Measurements from ENCODE around the gene HOXA1. TPM values are rescaled to one million over a fixed set of nuclear protein-coding genes. Genes with fewer than 3 reads are reported as not detected.

HOXA1 gene
- total and polyA plus RNA-seq, 5 donors from 2014 or later: 0.49 to 1.4 (median 0.85) TPM

- DNase-seq (no peak), ATAC-seq (ENCODE audit: low read depth in 2 of 2) (no peak)
- H3K27ac ChIP-seq (ENCODE audit: insufficient read depth, low read length, poor library complexity, severe bottlenecking): no peak overlapping the region
- H3K27ac Mint-ChIP-seq: no peak overlapping the region
- no peaks in the 10 kb centered on the region for H3K4me1 ChIP-seq (ENCODE audit: control insufficient read depth, insufficient read depth, low read length, poor library complexity, severe bottlenecking)
- no peak overlapping the region for H3K4me3 Mint-ChIP-seq
- H3K36me3 ChIP-seq (ENCODE audit: control insufficient read depth, insufficient read depth, low read length): no peaks in the 10 kb centered on the region
- H3K4me1 Mint-ChIP-seq: peaks cover 0 to 9% (median 3%) of the 10 kb centered on the region in 4 donors
- no peaks in the 10 kb centered on the region for H3K9me3 ChIP-seq (ENCODE audit: control insufficient read depth in 2 of 2, low read length in 2 of 2)
- H3K9me3 Mint-ChIP-seq: peaks cover 0 to 2% (median 0%) of the 10 kb centered on the region in 7 donors
- no peak overlapping the region for H3K4me3 ChIP-seq (ENCODE audit: low read depth, low read length)
- peaks cover 19% of the 10 kb centered on the region for H3K27me3 Mint-ChIP-seq
- H3K36me3 Mint-ChIP-seq: no peaks in the 10 kb centered on the region
- H3K27me3 ChIP-seq (ENCODE audit: control insufficient read depth, insufficient read depth, low read length): peaks cover 10% of the 10 kb centered on the region
Measured at GRCh38 chr7:27078616-27079233, 17.1 kb downstream of the HOXA1 start.

- Mint-ChIP-seq H3K27me3 (peaks cover 28% of the 10 kb centered on the region), H3K4me1 (no peaks in the 10 kb centered on the region), H3K9me3 (peaks cover 0 to 1% (median 0%) of the 10 kb centered on the region in 7 donors), H3K36me3 (no peaks in the 10 kb centered on the region), H3K27ac (no peak overlapping the region), H3K4me3 (no peak overlapping the region)
- Histone ChIP-seq H3K4me1 (ENCODE audit: control insufficient read depth, insufficient read depth, low read length, poor library complexity, severe bottlenecking) (no peaks in the 10 kb centered on the region), H3K27me3 (ENCODE audit: control insufficient read depth, insufficient read depth, low read length) (peaks cover 10% of the 10 kb centered on the region), H3K27ac (ENCODE audit: insufficient read depth, low read length, poor library complexity, severe bottlenecking) (no peak overlapping the region), H3K36me3 (ENCODE audit: control insufficient read depth, insufficient read depth, low read length) (no peaks in the 10 kb centered on the region), H3K4me3 (ENCODE audit: low read depth, low read length) (no peak overlapping the region), H3K9me3 (ENCODE audit: control insufficient read depth in 2 of 2, low read length in 2 of 2) (no peaks in the 10 kb centered on the region)
- ATAC-seq (ENCODE audit: low read depth in 2 of 2) (no peak), DNase-seq (no peak)
Measured at GRCh38 chr7:27073076-27073475, 22.7 kb downstream of the HOXA1 start.

DNA sequence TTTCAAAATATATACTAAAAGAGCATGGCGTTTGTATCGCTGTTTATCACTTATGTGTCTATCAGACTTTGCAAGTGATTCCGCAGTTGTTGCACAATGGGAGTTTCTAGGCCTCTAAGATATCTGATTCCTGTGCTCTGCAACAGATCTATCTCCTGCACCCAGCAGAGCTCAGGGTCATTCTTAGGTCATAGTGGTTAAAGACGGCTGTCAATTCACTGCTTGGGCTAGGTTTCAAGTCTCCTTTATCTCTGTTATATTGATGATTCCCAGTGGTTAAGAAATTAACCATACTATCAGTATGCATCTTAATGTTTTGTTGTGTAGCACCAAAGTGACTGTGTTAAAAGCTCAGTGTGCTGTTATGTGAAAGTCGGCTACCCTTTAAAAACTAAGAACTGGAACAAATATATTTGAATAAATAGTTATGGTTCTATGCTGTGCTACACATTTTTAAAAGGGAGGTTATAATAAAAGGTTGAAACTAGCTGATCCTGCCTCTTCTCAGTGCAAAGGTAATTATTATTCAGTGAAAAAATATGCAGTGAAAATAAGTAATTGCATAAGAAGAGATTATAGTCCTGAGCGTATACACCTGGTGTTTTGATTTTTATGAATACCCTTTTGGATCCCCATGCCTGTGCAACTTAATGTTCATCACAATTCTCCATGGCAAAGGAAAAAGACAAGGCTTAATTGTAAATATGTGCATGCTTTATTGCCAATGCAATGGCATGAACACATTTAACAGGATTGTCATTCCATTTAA, 24.0 kb downstream of the HOXA1 start:
- H3K27me3 Mint-ChIP-seq: peaks cover 28% of the 10 kb centered on the region
- Histone ChIP-seq H3K27ac (ENCODE audit: insufficient read depth, low read length, poor library complexity, severe bottlenecking) (no peak overlapping the region), H3K27me3 (ENCODE audit: control insufficient read depth, insufficient read depth, low read length) (peaks cover 10% of the 10 kb centered on the region), H3K36me3 (ENCODE audit: control insufficient read depth, insufficient read depth, low read length) (no peaks in the 10 kb centered on the region), H3K9me3 (ENCODE audit: control insufficient read depth in 2 of 2, low read length in 2 of 2) (no peaks in the 10 kb centered on the region), H3K4me1 (ENCODE audit: control insufficient read depth, insufficient read depth, low read length, poor library complexity, severe bottlenecking) (no peaks in the 10 kb centered on the region), H3K4me3 (ENCODE audit: low read depth, low read length) (no peak overlapping the region)
- no peak overlapping the region for H3K4me3 Mint-ChIP-seq
- no peak overlapping the region for H3K27ac Mint-ChIP-seq
- H3K36me3 Mint-ChIP-seq: no peaks in the 10 kb centered on the region
- no peak for DNase-seq
- no peaks in the 10 kb centered on the region for H3K9me3 Mint-ChIP-seq
- ATAC-seq (ENCODE audit: low read depth in 2 of 2): no peak
- no peaks in the 10 kb centered on the region for H3K4me1 Mint-ChIP-seq

DNA sequence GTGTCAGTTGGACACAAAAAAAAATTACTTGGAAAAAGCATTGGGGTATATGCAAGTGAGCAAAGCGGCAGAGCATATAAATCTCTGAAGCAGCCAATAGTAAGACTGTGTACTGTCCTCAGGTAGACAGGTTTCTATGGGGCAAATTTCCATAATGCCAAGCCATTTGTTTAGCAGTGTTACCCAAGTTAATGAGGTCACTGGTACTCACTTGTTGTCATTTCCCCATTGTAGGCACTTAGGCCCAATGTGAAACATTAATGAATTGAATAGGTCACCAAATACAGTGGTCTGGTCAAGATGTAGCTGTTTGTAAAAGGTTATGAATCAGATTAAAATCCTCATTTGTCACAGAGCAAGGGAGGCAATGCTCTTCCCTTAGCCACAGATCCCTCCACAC, 27.5 kb downstream of the HOXA1 start:
- no peaks in the 10 kb centered on the region for H3K36me3 ChIP-seq (ENCODE audit: control insufficient read depth, insufficient read depth, low read length)
- Mint-ChIP-seq H3K4me3 (no peak overlapping the region), H3K9me3 (no peaks in the 10 kb centered on the region), H3K36me3 (no peaks in the 10 kb centered on the region), H3K27ac (no peak overlapping the region), H3K27me3 (peaks cover 29% of the 10 kb centered on the region), H3K4me1 (no peaks in the 10 kb centered on the region)
- no peak overlapping the region for H3K4me3 ChIP-seq (ENCODE audit: low read depth, low read length)
- H3K9me3 ChIP-seq (ENCODE audit: control insufficient read depth in 2 of 2, low read length in 2 of 2): no peaks in the 10 kb centered on the region
- ATAC-seq (ENCODE audit: low read depth in 2 of 2): no peak
- H3K27ac ChIP-seq (ENCODE audit: insufficient read depth, low read length, poor library complexity, severe bottlenecking): no peak overlapping the region
- no peak for DNase-seq
- H3K27me3 ChIP-seq (ENCODE audit: control insufficient read depth, insufficient read depth, low read length): peaks cover 2% of the 10 kb centered on the region
- no peaks in the 10 kb centered on the region for H3K4me1 ChIP-seq (ENCODE audit: control insufficient read depth, insufficient read depth, low read length, poor library complexity, severe bottlenecking)

- peaks cover 18% of the 10 kb centered on the region for H3K27me3 Mint-ChIP-seq
- no peak overlapping the region for H3K27ac Mint-ChIP-seq
- DNase-seq (no peak), ATAC-seq (ENCODE audit: low read depth in 2 of 2) (no peak)
- no peaks in the 10 kb centered on the region for H3K4me1 Mint-ChIP-seq
- Histone ChIP-seq H3K27me3 (ENCODE audit: control insufficient read depth, insufficient read depth, low read length) (no peaks in the 10 kb centered on the region), H3K4me3 (ENCODE audit: low read depth, low read length) (no peak overlapping the region), H3K27ac (ENCODE audit: insufficient read depth, low read length, poor library complexity, severe bottlenecking) (no peak overlapping the region), H3K4me1 (ENCODE audit: control insufficient read depth, insufficient read depth, low read length, poor library complexity, severe bottlenecking) (no peaks in the 10 kb centered on the region), H3K9me3 (ENCODE audit: control insufficient read depth in 2 of 2, low read length in 2 of 2) (no peaks in the 10 kb centered on the region), H3K36me3 (ENCODE audit: control insufficient read depth, insufficient read depth, low read length) (no peaks in the 10 kb centered on the region)
- no peak overlapping the region for H3K4me3 Mint-ChIP-seq
- no peaks in the 10 kb centered on the region for H3K36me3 Mint-ChIP-seq
- H3K9me3 Mint-ChIP-seq: no peaks in the 10 kb centered on the region
Measured at GRCh38 chr7:27066148-27066547, 29.7 kb downstream of the HOXA1 start.

DNA sequence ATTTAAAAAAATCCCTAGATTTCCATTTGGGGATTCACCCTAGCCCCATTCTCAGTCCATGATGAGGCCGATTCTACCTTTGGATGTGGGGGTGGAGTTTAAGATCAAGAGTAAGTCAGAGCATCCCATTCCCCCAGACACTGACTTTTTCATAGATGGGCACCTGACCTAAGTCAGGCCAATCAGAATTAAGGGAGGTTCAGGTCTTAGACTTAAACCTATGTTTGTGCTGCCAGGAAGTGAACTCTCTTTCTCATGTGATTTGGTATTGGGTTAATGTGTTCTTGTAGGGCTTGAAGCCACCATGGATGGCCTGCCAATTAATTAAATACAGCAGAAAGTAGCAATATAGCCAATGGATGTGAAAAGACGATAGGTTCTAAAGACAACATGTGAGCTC, 30.1 kb downstream of the HOXA1 start:
- no peak overlapping the region for H3K27ac ChIP-seq (ENCODE audit: insufficient read depth, low read length, poor library complexity, severe bottlenecking)
- H3K36me3 ChIP-seq (ENCODE audit: control insufficient read depth, insufficient read depth, low read length): no peaks in the 10 kb centered on the region
- H3K36me3 Mint-ChIP-seq: no peaks in the 10 kb centered on the region
- no peak overlapping the region for H3K4me3 ChIP-seq (ENCODE audit: low read depth, low read length)
- H3K4me1 ChIP-seq (ENCODE audit: control insufficient read depth, insufficient read depth, low read length, poor library complexity, severe bottlenecking): no peaks in the 10 kb centered on the region
- peaks cover 1% of the 10 kb centered on the region for H3K27me3 ChIP-seq (ENCODE audit: control insufficient read depth, insufficient read depth, low read length)
- no peaks in the 10 kb centered on the region for H3K9me3 ChIP-seq (ENCODE audit: control insufficient read depth in 2 of 2, low read length in 2 of 2)
- no peak overlapping the region for H3K4me3 Mint-ChIP-seq
- H3K27ac Mint-ChIP-seq: no peak overlapping the region
- ATAC-seq (ENCODE audit: low read depth in 2 of 2) (no peak), DNase-seq (no peak)
- H3K4me1 Mint-ChIP-seq: no peaks in the 10 kb centered on the region
- H3K27me3 Mint-ChIP-seq: peaks cover 22% of the 10 kb centered on the region
- H3K9me3 Mint-ChIP-seq: no peaks in the 10 kb centered on the region

DNA sequence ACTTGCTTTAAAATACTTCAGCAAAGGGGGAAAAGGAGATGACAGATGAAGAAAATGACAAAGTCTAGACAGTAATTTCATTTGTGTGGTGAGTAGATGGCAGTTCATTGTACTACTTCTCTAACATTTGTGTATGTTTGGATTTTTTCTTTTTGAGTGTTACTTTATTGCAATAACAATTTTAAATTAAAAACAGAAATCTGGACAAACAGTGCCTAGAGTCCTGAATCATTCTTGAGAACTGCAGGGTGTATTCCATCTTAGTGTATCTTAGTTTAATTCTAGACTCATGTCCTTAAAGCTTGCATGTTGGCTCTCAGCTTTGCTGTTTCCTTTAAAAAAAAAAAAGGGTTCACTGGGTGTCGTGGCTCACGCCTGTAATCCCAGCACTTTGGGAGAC, 31.1 kb downstream of the HOXA1 start:
- Histone ChIP-seq H3K27me3 (ENCODE audit: control insufficient read depth, insufficient read depth, low read length) (peaks cover 2% of the 10 kb centered on the region), H3K27ac (ENCODE audit: insufficient read depth, low read length, poor library complexity, severe bottlenecking) (no peak overlapping the region), H3K4me3 (ENCODE audit: low read depth, low read length) (no peak overlapping the region), H3K36me3 (ENCODE audit: control insufficient read depth, insufficient read depth, low read length) (no peaks in the 10 kb centered on the region), H3K9me3 (ENCODE audit: control insufficient read depth in 2 of 2, low read length in 2 of 2) (no peaks in the 10 kb centered on the region), H3K4me1 (ENCODE audit: control insufficient read depth, insufficient read depth, low read length, poor library complexity, severe bottlenecking) (no peaks in the 10 kb centered on the region)
- Mint-ChIP-seq H3K9me3 (peaks cover 0 to 2% (median 0%) of the 10 kb centered on the region in 7 donors), H3K4me1 (no peaks in the 10 kb centered on the region), H3K36me3 (no peaks in the 10 kb centered on the region), H3K27me3 (peaks cover 33% of the 10 kb centered on the region), H3K4me3 (no peak overlapping the region), H3K27ac (no peak overlapping the region)
- ATAC-seq (ENCODE audit: low read depth in 2 of 2): no peak
- DNase-seq: no peak

GRCh38 chr7:27064159-27064558, 31.6 kb downstream of the HOXA1 start:
- no peak for ATAC-seq (ENCODE audit: low read depth in 2 of 2)
- no peaks in the 10 kb centered on the region for H3K4me1 Mint-ChIP-seq
- H3K27ac Mint-ChIP-seq: no peak overlapping the region
- no peak overlapping the region for H3K27ac ChIP-seq (ENCODE audit: insufficient read depth, low read length, poor library complexity, severe bottlenecking)
- DNase-seq: no peak
- no peak overlapping the region for H3K4me3 Mint-ChIP-seq
- H3K36me3 ChIP-seq (ENCODE audit: control insufficient read depth, insufficient read depth, low read length): no peaks in the 10 kb centered on the region
- H3K9me3 Mint-ChIP-seq: peaks cover 0 to 2% (median 0%) of the 10 kb centered on the region in 7 donors
- no peak overlapping the region for H3K4me3 ChIP-seq (ENCODE audit: low read depth, low read length)
- H3K9me3 ChIP-seq (ENCODE audit: control insufficient read depth in 2 of 2, low read length in 2 of 2): no peaks in the 10 kb centered on the region
- H3K27me3 ChIP-seq (ENCODE audit: control insufficient read depth, insufficient read depth, low read length): peaks cover 2% of the 10 kb centered on the region
- H3K4me1 ChIP-seq (ENCODE audit: control insufficient read depth, insufficient read depth, low read length, poor library complexity, severe bottlenecking): no peaks in the 10 kb centered on the region
- no peaks in the 10 kb centered on the region for H3K36me3 Mint-ChIP-seq
- peaks cover 33% of the 10 kb centered on the region for H3K27me3 Mint-ChIP-seq
